Measurements from ENCODE around the gene STOX1.
"Not testable (repeated sequence)": the region's sequence is repeated elsewhere in the genome, so short reads cannot be mapped to it uniquely, and the experiment has no call there.

Gene STOX1

DNA sequence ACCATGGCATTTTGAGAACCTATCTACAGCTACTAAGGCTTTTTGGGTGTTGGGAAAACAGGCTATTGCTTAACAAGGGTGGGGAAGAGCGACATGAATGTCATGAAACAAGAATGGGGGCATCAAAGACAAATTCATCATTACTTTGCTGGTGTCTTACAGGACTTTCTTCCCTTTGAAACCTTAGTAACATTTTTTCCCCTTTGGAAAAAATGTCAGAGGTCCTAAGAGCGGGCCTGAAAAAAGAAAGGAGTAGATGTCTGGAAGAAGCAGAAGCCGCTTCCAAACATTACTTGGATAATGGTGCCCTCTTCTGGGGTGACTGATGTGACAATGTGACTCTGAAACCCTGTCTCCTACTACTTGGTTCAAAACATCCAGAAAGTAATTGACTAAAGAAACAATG is 70.0 kb downstream of the STOX1 start:
- DNase-seq, result peak; percentile 47 to 76 (median 72)

DNA sequence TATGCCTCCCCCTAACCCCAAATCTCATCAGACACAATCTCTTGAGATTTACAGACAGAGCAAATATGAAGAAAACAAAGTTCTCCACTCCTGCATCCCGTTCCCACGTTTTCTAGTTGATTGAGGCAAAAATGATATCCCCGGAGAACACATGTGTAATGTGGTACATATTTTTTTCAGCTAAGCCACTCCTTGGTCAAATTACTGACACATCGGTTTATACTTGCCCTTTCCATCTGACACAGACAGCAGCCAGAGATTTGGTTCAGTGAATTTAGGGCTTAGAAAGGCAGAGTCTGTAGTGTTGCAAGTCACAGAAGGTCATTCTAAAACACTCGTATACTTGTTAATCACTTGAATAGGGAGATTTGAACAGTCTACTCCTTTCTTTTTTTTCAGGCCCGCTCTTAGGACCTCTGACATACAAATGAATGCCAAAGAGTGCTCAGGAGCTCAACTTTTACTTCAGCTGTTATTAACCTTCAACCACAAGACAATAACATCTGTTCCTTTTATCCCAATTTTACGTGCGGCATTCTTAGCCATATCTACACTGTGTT is 71.9 kb downstream of the STOX1 start:
- DNase-seq, result no peak

- DNase-seq, result peak in 1 of 3 experiments; percentile 72
These were observed 73.2 kb downstream of the STOX1 start for GRCh38 chr10:68900427-68901104.

GRCh38 chr10:68901105-68901927 is 74.0 kb downstream of the STOX1 start, which contains the start of gene DDX50:
Gene DDX50 (plus strand): TSS chr10:68901315. CDS start chr10:68901385, 70 bp downstream.
- peak; percentile 96 to 99 (median 96) for DNase-seq

DNA sequence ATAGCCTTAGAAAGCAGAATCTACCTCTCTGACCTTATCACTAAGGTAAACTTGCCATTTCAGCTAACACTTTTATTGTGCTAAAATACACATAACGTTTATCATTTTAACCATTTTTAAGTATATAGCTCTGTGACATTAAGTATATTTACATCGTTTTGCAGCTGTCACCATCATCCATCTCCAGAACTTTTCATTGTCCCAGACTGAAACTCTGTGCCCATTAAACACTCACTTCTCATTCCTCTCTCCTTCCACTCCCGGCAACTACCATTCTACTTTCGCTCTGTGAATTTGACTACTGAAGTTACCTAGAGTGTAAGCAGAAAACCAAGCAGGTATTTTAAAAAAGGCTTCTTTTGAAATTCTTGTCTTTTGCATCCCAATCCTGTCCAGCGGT is 75.1 kb downstream of the STOX1 start:
- no peak for DNase-seq

GRCh38 chr10:68924593-68924992 is 97.3 kb downstream of the STOX1 start:
- DNase-seq, result no peak

DNA sequence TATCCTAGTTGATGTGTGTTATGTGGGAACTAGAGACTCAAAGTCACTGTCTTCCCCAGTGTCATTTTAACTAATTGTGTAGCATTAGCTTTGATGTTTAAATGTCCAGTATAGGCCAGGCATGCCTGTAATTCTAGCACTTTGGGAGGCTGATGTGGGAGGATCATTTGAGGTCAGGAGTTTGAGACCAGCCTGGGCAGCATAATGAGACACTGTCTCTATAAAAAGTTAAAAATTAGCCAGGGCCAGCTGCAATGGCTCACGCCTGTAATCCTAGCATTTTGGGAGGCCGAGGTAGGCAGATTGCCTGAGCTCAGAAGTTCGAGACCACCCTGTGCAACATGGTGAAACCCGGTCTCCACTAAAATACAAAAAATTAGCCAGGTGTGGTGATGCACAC is 98.2 kb downstream of the STOX1 start:
- DNase-seq, result no peak

GRCh38 chr10:68929157-68929556 is 101.8 kb downstream of the STOX1 start:
- DNase-seq, result not testable (repeated sequence)

- not testable (repeated sequence) for DNase-seq
These were observed 102.6 kb downstream of the STOX1 start for GRCh38 chr10:68929888-68930287.

DNA sequence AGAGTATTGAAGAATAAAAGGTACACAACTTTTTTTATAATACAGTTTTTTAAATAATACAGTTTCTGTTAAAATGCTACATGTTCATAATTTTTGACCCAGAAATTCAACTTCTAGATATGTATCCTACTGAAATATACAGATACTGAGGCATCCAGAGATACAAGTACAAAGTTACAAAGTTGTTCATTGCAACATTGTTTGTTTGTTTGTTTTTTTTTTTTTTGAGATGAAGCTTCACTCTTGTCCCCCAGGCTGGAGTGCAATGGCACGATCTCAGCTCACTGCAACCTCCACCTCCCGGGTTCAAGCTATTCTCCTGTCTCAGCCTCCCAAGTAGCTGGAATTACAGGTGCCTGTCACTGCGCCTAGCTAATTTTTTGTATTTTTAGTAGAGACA is 105.5 kb downstream of the STOX1 start:
- not testable (repeated sequence) for DNase-seq

DNA sequence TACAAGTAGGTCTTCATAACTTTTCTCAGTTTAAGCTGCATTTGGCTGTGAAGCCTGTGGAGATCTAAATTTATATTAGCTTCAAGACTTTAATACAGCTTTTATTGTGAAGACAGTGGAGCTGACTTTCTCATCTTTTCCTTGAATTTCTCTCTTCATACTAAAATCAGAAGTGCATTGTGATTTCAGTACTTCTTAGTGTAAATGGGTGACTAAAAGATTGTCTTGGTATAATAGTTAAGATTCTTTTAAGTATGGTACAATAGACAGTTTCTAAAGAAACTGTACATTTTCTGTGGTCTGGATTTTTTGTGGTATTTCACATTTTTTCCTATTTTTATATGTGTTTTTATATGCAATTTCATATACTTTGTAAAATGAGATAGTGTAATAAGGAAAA is 107.7 kb downstream of the STOX1 start:
- DNase-seq, result no peak

DNA sequence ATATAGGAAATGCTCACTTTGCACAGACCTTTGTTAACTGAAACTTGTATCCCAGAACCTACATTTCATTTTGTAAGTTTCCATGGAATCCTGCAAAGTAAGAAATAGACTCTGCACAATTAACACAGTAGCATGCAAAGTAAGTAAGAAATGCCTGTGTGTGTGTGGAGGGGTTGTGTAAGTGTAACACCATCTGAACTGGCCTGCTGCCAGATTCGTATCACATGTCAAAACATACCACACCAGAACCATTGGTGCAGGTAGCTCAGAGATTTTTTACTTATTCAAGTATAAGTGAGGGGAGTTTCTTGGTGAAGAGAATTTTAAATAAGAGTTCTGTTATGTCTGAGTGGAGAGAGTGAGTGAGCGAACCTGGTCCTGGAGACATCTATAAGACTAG is 110.8 kb downstream of the STOX1 start:
- DNase-seq, result no peak

DNA sequence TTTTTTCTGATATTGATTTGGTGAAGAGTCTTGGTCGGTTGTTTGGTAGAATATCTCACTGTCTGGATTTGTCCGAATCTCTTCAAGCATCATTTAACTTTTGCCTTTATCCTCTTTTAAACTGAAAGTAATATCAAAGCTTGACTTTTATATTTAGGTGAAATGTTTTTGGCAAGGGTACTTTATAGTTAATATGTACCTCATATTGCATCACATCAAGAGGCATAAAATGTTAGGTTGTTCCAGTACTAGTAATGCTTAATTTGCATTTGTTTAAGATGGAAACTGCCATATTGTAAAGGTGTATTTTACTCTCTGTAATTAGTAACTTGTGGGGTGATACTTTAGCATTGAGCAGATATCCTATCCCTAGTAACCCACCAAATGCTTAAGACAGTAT is 111.6 kb downstream of the STOX1 start:
- no peak for DNase-seq

DNA sequence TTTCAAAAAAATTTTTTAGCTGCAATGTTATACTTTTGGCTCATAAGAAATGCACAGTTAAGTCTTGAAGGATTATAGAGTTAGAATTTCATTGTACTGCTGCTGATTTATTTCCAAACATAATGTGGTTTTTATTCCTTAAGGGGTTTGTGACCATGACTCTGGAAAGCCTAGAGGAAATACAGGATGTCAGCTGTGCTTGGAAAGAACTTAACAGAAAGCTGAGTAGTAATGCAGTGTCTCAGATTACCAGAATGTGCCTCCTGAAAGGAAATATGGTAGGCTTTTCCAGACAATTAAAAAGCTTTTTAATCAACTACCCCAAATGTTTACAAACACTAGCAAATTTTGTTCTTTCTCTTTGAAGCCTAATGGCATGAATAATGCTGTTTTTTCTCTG is 113.6 kb downstream of the STOX1 start:
- DNase-seq, result not testable (repeated sequence)

All from NCI-H1417 (cell line).